H1 (cell line): ENCODE data around the gene PCYT1A. TPM values are rescaled to one million over a fixed set of nuclear protein-coding genes. Genes with fewer than 3 reads are reported as not detected.

Experiments used
- CTCF ChIA-PET: fragments of 300-600 bp; sonication (Branson Sonifier 250); formaldehyde crosslinking; loops from one replicate; lab custom pipeline; 2021; ENCODE audit not compliant: partially characterized antibody; lab: Charles Lee
- POLR2A ChIA-PET: fragments of 300-600 bp; sonication (Branson Sonifier 250); formaldehyde crosslinking; loops from one replicate; lab custom pipeline; 2021; ENCODE audit warnings: inconsistent platforms; ENCODE audit not compliant: partially characterized antibody; lab: Charles Lee
- DNase-seq, 2 experiments: peaks; one replicate each; pipeline versions ENCODE4 v3.0.0 to v3.0.0-alpha.2; 2010 to 2022; ENCODE audit warnings: low spot score in 2 of 2, low read depth in 1 of 2, mixed read lengths in 1 of 2
- FAIRE-seq: peaks from 2 replicates; lab custom pipeline; 2011; peaks lifted over from hg19 to GRCh38; lab: Jason Lieb, UNC
- H2AFZ ChIP-seq: 2 replicates; pipeline ENCODE4 v1.8.1; 2012; ENCODE audit warnings: low read length, inconsistent platforms
- H2AK5ac ChIP-seq: 2 replicates; pipeline ENCODE4 v1.6.1; 2013; ENCODE audit warnings: low read depth, low read length
- H2BK120ac ChIP-seq: replicated peaks from 2 replicates; pipeline ENCODE3; 2013; ENCODE audit warnings: low read depth, low read length, inconsistent platforms
- H2BK12ac ChIP-seq: 2 replicates; pipeline ENCODE4 v1.6.1; 2013; ENCODE audit warnings: low read depth, low read length
- H2BK15ac ChIP-seq: 2 replicates; pipeline ENCODE4 v1.6.1; 2013; ENCODE audit warnings: low read length
- H2BK20ac ChIP-seq: 2 replicates; pipeline ENCODE4 v1.6.1; 2013; ENCODE audit warnings: low read length
- H2BK5ac ChIP-seq: 2 replicates; pipeline ENCODE4 v1.6.1; 2013; ENCODE audit warnings: low read depth, low read length
- H3K14ac ChIP-seq: 2 replicates; pipeline ENCODE4 v1.6.1; 2013; ENCODE audit warnings: inconsistent platforms; ENCODE audit not compliant: insufficient read length
- H3K18ac ChIP-seq: 2 replicates; pipeline ENCODE4 v1.6.1; 2013; ENCODE audit warnings: low read length; ENCODE audit errors: extremely low read depth
- H3K23ac ChIP-seq: 2 replicates; pipeline ENCODE4 v1.6.1; 2013; ENCODE audit warnings: inconsistent platforms; ENCODE audit not compliant: insufficient read length
- H3K23me2 ChIP-seq: 2 replicates; pipeline ENCODE4 v1.6.1; 2013; ENCODE audit warnings: low read depth, low read length
- H3K27ac ChIP-seq: 2 replicates; pipeline ENCODE4 v1.6.1; 2011; ENCODE audit warnings: low read depth, low read length, inconsistent platforms
- H3K27me3 ChIP-seq, 4 experiments: replicated peaks in 1 of 4; 1 replicate in 1 of 4; 2 replicates in 3 of 4; pipeline versions ENCODE4 v1.6.1 to v1.8.1; 2011 to 2013; ENCODE audit warnings: low read length in 3 of 4, mild to moderate bottlenecking in 3 of 4, inconsistent platforms in 2 of 4, mixed read lengths in 2 of 4, moderate library complexity in 1 of 4; ENCODE audit not compliant: control insufficient read depth in 3 of 4, insufficient read depth in 3 of 4; ENCODE audit errors: extremely low read depth in 1 of 4
- H3K36me3 ChIP-seq, 4 experiments: 2 replicates each; pipeline versions ENCODE4 v1.6.1 to v1.8.1; 2011 to 2013; ENCODE audit warnings: mild to moderate bottlenecking in 4 of 4, low read length in 3 of 4, moderate library complexity in 2 of 4, control low read depth in 1 of 4, inconsistent platforms in 1 of 4; ENCODE audit not compliant: insufficient read depth in 4 of 4, control insufficient read depth in 2 of 4
- H3K4ac ChIP-seq: replicated peaks from 2 replicates; pipeline ENCODE3; 2013; ENCODE audit warnings: low read length, low read depth, mixed read lengths, inconsistent platforms; ENCODE audit not compliant: insufficient read length
- H3K4me1 ChIP-seq, 4 experiments: replicated peaks in 1 of 4; 1 replicate in 1 of 4; 2 replicates in 3 of 4; pipeline versions ENCODE4 v1.6.1 to v1.8.1; 2011 to 2013; ENCODE audit warnings: low read length in 3 of 4, inconsistent platforms in 2 of 4, mixed read lengths in 1 of 4; ENCODE audit not compliant: insufficient read depth in 4 of 4, control insufficient read depth in 3 of 4
- H3K4me2 ChIP-seq, 2 experiments: 2 replicates each; pipeline versions ENCODE4 v1.6.1 to v1.8.1; 2011 to 2013; ENCODE audit warnings: low read depth in 2 of 2, low read length in 2 of 2, control low read depth in 1 of 2, inconsistent platforms in 1 of 2, mild to moderate bottlenecking in 1 of 2; ENCODE audit not compliant: insufficient read depth in 1 of 2
- H3K4me3 ChIP-seq, 4 experiments: fragments of 200-600, 300-600 bp in 1 of 4; sonication (generic), shearing (Covaris generic), sonication (Bioruptor Twin) in 1 of 4; 2 replicates each; pipeline versions ENCODE4 v1.5.1 to v1.8.1; 2011 to 2016; ENCODE audit warnings: low read length in 4 of 4, low read depth in 3 of 4, control low read depth in 2 of 4, inconsistent platforms in 2 of 4, mild to moderate bottlenecking in 2 of 4, mixed read lengths in 1 of 4, moderate library complexity in 1 of 4; ENCODE audit not compliant: insufficient read depth in 2 of 4; ENCODE audit errors: extremely low read depth in 1 of 4
- H3K56ac ChIP-seq: replicated peaks from 2 replicates; pipeline ENCODE3; 2013; ENCODE audit warnings: low read depth, mild to moderate bottlenecking, mixed read lengths, low read length, inconsistent platforms; ENCODE audit not compliant: insufficient read length
- H3K79me1 ChIP-seq: 2 replicates; pipeline ENCODE4 v1.6.1; 2013; ENCODE audit warnings: low read depth, low read length, control low read depth
- H3K79me2 ChIP-seq, 2 experiments: 2 replicates each; pipeline versions ENCODE4 v1.6.1 to v1.8.1; 2012 to 2013; ENCODE audit warnings: low read length in 2 of 2, mild to moderate bottlenecking in 2 of 2, inconsistent platforms in 1 of 2; ENCODE audit not compliant: insufficient read depth in 2 of 2, control insufficient read depth in 1 of 2
- H3K9ac ChIP-seq, 4 experiments: replicated peaks in 1 of 4; 1 replicate in 1 of 4; 2 replicates in 3 of 4; pipeline versions ENCODE4 v1.6.1 to v1.8.1; 2011 to 2013; ENCODE audit warnings: low read depth in 3 of 4, low read length in 3 of 4, control low read depth in 2 of 4, mild to moderate bottlenecking in 2 of 4, moderate library complexity in 2 of 4, inconsistent platforms in 1 of 4; ENCODE audit errors: extremely low read depth in 1 of 4
- H3K9me3 ChIP-seq, 2 experiments: 2 replicates each; pipeline versions ENCODE4 v1.6.1 to v1.8.1; 2012 to 2013; ENCODE audit warnings: mild to moderate bottlenecking in 2 of 2, moderate library complexity in 2 of 2, control low read depth in 1 of 2, inconsistent platforms in 1 of 2, low read depth in 1 of 2, low read length in 1 of 2, mixed read lengths in 1 of 2; ENCODE audit not compliant: insufficient read depth in 2 of 2
- H4K20me1 ChIP-seq, 2 experiments: replicated peaks in 1 of 2; 2 replicates each; pipeline versions ENCODE3 to v1.8.1; 2011 to 2013; ENCODE audit warnings: inconsistent platforms in 2 of 2, low read length in 2 of 2, mild to moderate bottlenecking in 1 of 2; ENCODE audit not compliant: insufficient read depth in 2 of 2, control insufficient read depth in 1 of 2
- H4K5ac ChIP-seq: 2 replicates; pipeline ENCODE4 v1.6.1; 2013; ENCODE audit warnings: low read length, low read depth, mixed read lengths, inconsistent platforms; ENCODE audit not compliant: insufficient read length
- H4K8ac ChIP-seq: 2 replicates; pipeline ENCODE4 v1.8.0; 2013; ENCODE audit warnings: mild to moderate bottlenecking, moderate library complexity, low read length, inconsistent platforms; ENCODE audit not compliant: insufficient read depth; ENCODE audit errors: extremely low read depth
- H4K91ac ChIP-seq: replicated peaks from 2 replicates; pipeline ENCODE3; 2013; ENCODE audit warnings: low read length, mixed read lengths, inconsistent platforms; ENCODE audit not compliant: insufficient read length
- GTF2F1 ChIP-seq: IDR thresholded peaks from 2 replicates; pipeline ENCODE4 v1.6.1; 2012; ENCODE audit warnings: low read depth, low read length, improper control_type of control experiment, borderline replicate concordance
- KDM4A ChIP-seq: IDR thresholded peaks from one replicate; pipeline ENCODE4 v1.7.1; 2012; ENCODE audit warnings: low read depth, mild to moderate bottlenecking, moderate library complexity, low read length, inconsistent platforms; ENCODE audit not compliant: severe bottlenecking
- MAFK ChIP-seq: IDR thresholded peaks from 2 replicates; pipeline ENCODE4 v1.6.1; 2012; ENCODE audit warnings: low read depth, mild to moderate bottlenecking, improper control_type of control experiment, low read length
- POLR2AphosphoS5 ChIP-seq: IDR thresholded peaks from 2 replicates; pipeline ENCODE4 v1.6.1; 2011; ENCODE audit warnings: low read depth, low read length
- SIX5 ChIP-seq: IDR thresholded peaks from 2 replicates; pipeline ENCODE4 v1.6.1; 2011; ENCODE audit warnings: mild to moderate bottlenecking, low read depth, low read length
- SP4 ChIP-seq: IDR thresholded peaks from 2 replicates; pipeline ENCODE4 v1.6.1; 2012; ENCODE audit warnings: low read length, inconsistent platforms
- WGBS, 2 experiments: shearing (Covaris generic) in 1 of 2; methylation state at CpG; one replicate each; pipeline versions ENCODE4 v1.1.6 to v1.1.7; 2013 to 2015; ENCODE audit warnings: low lambda C conversion rate in 2 of 2, mixed read lengths in 2 of 2, inconsistent platforms in 1 of 2, low coverage in 1 of 2, missing lambda C conversion rate in 1 of 2; ENCODE audit not compliant: insufficient replicate concordance in 2 of 2, insufficient coverage in 1 of 2, insufficient read length in 1 of 2; ENCODE audit errors: extremely low coverage in 1 of 2, missing lambda C conversion rate in 1 of 2; 5-methylcytosine and 5-hydroxymethylcytosine counted together
- polyA plus RNA-seq, 7 experiments: library from polyadenylated mRNA; depleted of rRNA in 3 of 7; stranded (reverse) in 5 of 7; unstranded in 2 of 7; fragments of >200 nt in 5 of 7; fragments of 200-250 nt in 2 of 7; gene quantifications; 1 replicate in 5 of 7; 2 replicates in 1 of 7; 4 replicates in 1 of 7; pipeline versions ENCODE4 v1.2.1 to v1.2.3, GENCODE V29; 2011 to 2013; ENCODE audit warnings: missing spikeins in 2 of 7, mixed read lengths in 2 of 7
- total RNA-seq: library from RNA; stranded (reverse); fragmentation: NEBNext Ultra II Directional; extraction: Animal tissue kit (Norgen Biotek cat#: 25700); gene quantifications from 2 replicates; pipeline ENCODE4 v1.2.1, GENCODE V29; 2021

Gene PCYT1A
- total and polyA plus RNA-seq, 2 of the 8 experiments (the other 6 are each of a cell fraction or from before 2014, with no cell fraction given), result 19.9 to 31.8 TPM

DNA sequence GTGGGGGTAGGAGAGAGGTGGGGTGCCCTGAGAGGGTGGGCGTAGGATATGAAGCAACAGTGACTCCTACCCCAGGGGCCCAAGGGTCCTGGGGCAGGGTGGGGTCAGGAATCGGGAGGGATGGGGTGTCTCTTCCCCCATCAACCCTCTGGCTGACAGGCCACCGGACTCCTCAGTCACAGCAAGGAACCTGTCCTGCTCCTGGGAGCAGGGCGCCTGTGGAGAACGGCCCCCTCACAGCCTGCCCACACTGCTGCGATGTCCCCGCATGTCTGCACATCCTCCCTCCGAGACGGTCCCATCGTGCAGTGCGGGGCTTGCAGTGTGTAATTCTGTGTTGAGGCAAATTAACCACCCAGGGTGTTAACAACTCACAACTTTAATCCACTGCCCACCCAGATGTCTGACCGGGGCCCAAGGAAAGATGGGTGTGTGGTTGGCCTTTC lies 48.0 kb upstream of the PCYT1A start:
- Histone ChIP-seq H3K9ac (no peak overlapping the region), H3K56ac (no peak overlapping the region), H2AFZ (no peak overlapping the region), H3K23me2 (no peaks in the 10 kb centered on the region), H3K27me3 (no peaks in the 10 kb centered on the region), H3K4ac (no peak overlapping the region), H2AK5ac (no peak overlapping the region), H4K91ac (no peak overlapping the region), H3K4me3 (no peak overlapping the region), H3K79me1 (no peaks in the 10 kb centered on the region), H3K27ac (no peak overlapping the region), H2BK20ac (no peak overlapping the region), H3K9me3 (no peaks in the 10 kb centered on the region), H4K5ac (no peak overlapping the region), H3K4me2 (no peak overlapping the region), H2BK15ac (no peak overlapping the region), H3K4me1 (no peaks in the 10 kb centered on the region; a peak in 1 of 7 replicates), H4K20me1 (no peaks in the 10 kb centered on the region), H3K14ac (no peak overlapping the region), H4K8ac (no peak overlapping the region), H3K36me3 (no peaks in the 10 kb centered on the region), H3K23ac (no peak overlapping the region), H3K79me2 (no peaks in the 10 kb centered on the region), H2BK5ac (no peak overlapping the region), H2BK120ac (no peak overlapping the region), H2BK12ac (no peak overlapping the region), H3K18ac (no peak overlapping the region; the same call in 1 of the 2 replicates)
- DNase-seq, result no peak
- ChIA-PET CTCF (no interaction called here), POLR2A (no interaction called here)
- no peak for FAIRE-seq
- no peak for TF ChIP-seq SIX5
- TF ChIP-seq MAFK, result no peak
- no peak for TF ChIP-seq GTF2F1
- TF ChIP-seq SP4, result no peak
- TF ChIP-seq POLR2AphosphoS5, result no peak
- TF ChIP-seq KDM4A, result no peak
- 80% methylated on average over 5 of the region's 12 CpGs; no CpG with 5 or more reads in 1 of the 2 experiments for WGBS, 2 experiments
